Breast epithelium (tissue), 3 donors: ENCODE data around the gene TIMM29.

Experiments
- POLR2A ChIP-seq: fragments of 450-650 bp; IDR thresholded peaks from one replicate; pipeline ENCODE4 v1.6.1; 2016; ENCODE audit warnings: antibody characterized with exemption, mild to moderate bottlenecking, moderate library complexity
- POLR2AphosphoS5 ChIP-seq, 3 donors: sonication (generic); formaldehyde crosslinking; IDR thresholded peaks; one replicate each; pipeline ENCODE4 v1.6.1; 2017; ENCODE audit warnings: antibody characterized with exemption in 3 of 3
- TF ChIP-seq, protein P1 (sequence below), 3 donors: fragments of 450-650 bp; IDR thresholded peaks; one replicate each; pipeline ENCODE4 v1.5.1; 2016 to 2017; ENCODE audit warnings: antibody characterized with exemption in 3 of 3, mild to moderate bottlenecking in 3 of 3, moderate library complexity in 3 of 3

DNA sequence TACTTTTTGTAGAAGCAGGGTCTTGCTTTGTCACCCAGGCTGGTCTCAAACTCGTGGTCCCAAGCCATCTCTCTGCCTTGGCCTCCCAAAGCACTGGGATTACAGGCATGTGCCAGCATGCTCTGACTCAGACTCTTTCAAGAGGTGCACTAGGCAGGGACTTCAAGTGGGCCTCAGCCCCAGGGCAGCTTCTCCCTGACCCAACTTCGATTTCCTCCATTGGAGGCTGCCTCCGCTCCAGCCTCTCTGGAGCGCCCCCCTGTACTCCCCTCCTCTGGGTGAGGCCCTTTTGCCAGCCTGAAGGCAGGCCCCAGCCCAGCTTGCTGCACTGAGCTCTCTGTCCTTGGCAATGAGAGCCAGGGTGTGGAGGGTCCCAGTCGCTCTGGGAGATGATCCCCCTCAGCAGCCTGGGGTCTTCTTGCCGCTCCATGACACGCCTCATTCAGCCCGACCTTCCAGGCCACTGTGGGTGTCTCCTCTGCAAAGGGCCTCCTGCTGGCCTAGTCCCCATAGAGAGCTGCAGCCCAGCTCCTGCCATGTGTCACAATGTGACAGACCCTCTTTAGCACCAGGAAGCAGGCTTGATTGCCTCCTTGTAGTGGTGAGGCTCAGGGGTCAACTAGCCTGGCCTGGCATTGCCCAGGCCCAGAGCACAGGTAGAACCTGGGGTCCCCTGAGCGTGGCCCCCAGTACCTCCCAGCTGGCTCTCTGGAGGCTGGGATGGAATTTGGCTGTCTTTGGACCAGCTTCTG is 40.8 kb upstream of the TIMM29 start:
- TF ChIP-seq, protein P1, sequence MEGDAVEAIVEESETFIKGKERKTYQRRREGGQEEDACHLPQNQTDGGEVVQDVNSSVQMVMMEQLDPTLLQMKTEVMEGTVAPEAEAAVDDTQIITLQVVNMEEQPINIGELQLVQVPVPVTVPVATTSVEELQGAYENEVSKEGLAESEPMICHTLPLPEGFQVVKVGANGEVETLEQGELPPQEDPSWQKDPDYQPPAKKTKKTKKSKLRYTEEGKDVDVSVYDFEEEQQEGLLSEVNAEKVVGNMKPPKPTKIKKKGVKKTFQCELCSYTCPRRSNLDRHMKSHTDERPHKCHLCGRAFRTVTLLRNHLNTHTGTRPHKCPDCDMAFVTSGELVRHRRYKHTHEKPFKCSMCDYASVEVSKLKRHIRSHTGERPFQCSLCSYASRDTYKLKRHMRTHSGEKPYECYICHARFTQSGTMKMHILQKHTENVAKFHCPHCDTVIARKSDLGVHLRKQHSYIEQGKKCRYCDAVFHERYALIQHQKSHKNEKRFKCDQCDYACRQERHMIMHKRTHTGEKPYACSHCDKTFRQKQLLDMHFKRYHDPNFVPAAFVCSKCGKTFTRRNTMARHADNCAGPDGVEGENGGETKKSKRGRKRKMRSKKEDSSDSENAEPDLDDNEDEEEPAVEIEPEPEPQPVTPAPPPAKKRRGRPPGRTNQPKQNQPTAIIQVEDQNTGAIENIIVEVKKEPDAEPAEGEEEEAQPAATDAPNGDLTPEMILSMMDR (IDR thresholded peaks at IDR 0.05): no peak
- TF ChIP-seq POLR2A (no peak), POLR2AphosphoS5 (IDR thresholded peaks at IDR 0.05) (no peak)
